Neural cell (in vitro differentiated cells): ENCODE data around the gene FAIM. TPM values are rescaled to one million over a fixed set of nuclear protein-coding genes. Genes with fewer than 3 reads are reported as not detected.

ENCODE experiments used
- H2AFZ ChIP-seq: fragments of 200-600, 300-800 bp; sonication (generic), shearing (Covaris generic); 2 replicates; pipeline ENCODE4 v1.6.0; 2014; ENCODE audit warnings: low read depth, mild to moderate bottlenecking, antibody characterized with exemption, low read length, moderate library complexity
- H3F3A ChIP-seq: fragments of 200-600 bp; shearing (Covaris generic); 2 replicates; pipeline ENCODE4 v1.6.1; 2016; ENCODE audit warnings: mild to moderate bottlenecking, moderate library complexity, mixed read lengths, antibody characterized with exemption, low read length; ENCODE audit not compliant: insufficient read depth, poor library complexity, severe bottlenecking
- H3K27ac ChIP-seq: fragments of 200-600, 300-800 bp; sonication (generic), shearing (Covaris generic); 2 replicates; pipeline ENCODE4 v1.5.1; 2014; ENCODE audit warnings: mild to moderate bottlenecking, low read length, moderate library complexity
- H3K27me3 ChIP-seq: fragments of 300-800, 200-600 bp; sonication (generic), shearing (Covaris generic); 2 replicates; pipeline ENCODE4 v1.6.0; 2014; ENCODE audit warnings: mild to moderate bottlenecking, low read depth, low read length, moderate library complexity; ENCODE audit not compliant: insufficient read depth
- H3K36me3 ChIP-seq: fragments of 300-800, 200-600 bp; sonication (generic), shearing (Covaris generic); 2 replicates; pipeline ENCODE4 v1.5.1; 2014; ENCODE audit warnings: mild to moderate bottlenecking, antibody characterized with exemption, low read length, moderate library complexity; ENCODE audit not compliant: insufficient read depth
- H3K4me2 ChIP-seq: fragments of 300-800, 200-600 bp; sonication (generic), shearing (Covaris generic); 2 replicates; pipeline ENCODE4 v1.6.0; 2014; ENCODE audit warnings: mild to moderate bottlenecking, low read length
- H3K4me3 ChIP-seq: fragments of 300-800, 200-600 bp; sonication (generic), shearing (Covaris generic); 2 replicates; pipeline ENCODE4 v1.5.1; 2014; ENCODE audit warnings: mild to moderate bottlenecking, low read length, moderate library complexity
- H3K79me2 ChIP-seq: fragments of 200-600 bp; shearing (Covaris generic); replicated peaks from 2 replicates; pipeline ENCODE4 v1.6.0; 2014; ENCODE audit warnings: mild to moderate bottlenecking, low read length, moderate library complexity; ENCODE audit not compliant: insufficient read depth
- H3K9ac ChIP-seq: fragments of 300-800, 200-600 bp; sonication (generic), shearing (Covaris generic); 2 replicates; pipeline ENCODE4 v1.6.1; 2016; ENCODE audit warnings: mild to moderate bottlenecking, low read length, mixed read lengths
- H3K9me2 ChIP-seq: fragments of 200-600 bp; shearing (Covaris generic); 2 replicates; pipeline ENCODE4 v1.6.1; 2016; ENCODE audit warnings: mild to moderate bottlenecking, low read length, mixed read lengths; ENCODE audit not compliant: insufficient read depth
- H3K9me3 ChIP-seq: fragments of 200-600, 300-800 bp; sonication (generic), shearing (Covaris generic); 2 replicates; pipeline ENCODE4 v1.6.1; 2016; ENCODE audit warnings: mild to moderate bottlenecking, mixed run types, low read length, moderate library complexity, mixed read lengths
- H4K20me1 ChIP-seq: fragments of 200-600 bp; shearing (Covaris generic); 2 replicates; pipeline ENCODE4 v1.6.1; 2016; ENCODE audit warnings: mild to moderate bottlenecking, mixed run types; ENCODE audit not compliant: insufficient read depth
- CTCF ChIP-seq: fragments of 450-650 bp; IDR thresholded peaks from 2 replicates; pipeline ENCODE4 v1.5.1; 2014; ENCODE audit warnings: antibody characterized with exemption, mild to moderate bottlenecking, moderate library complexity; ENCODE audit not compliant: poor library complexity, severe bottlenecking
- EP300 ChIP-seq: fragments of 450-650 bp; conservative IDR thresholded peaks from 2 replicates; pipeline ENCODE4 v1.6.1; 2014; ENCODE audit warnings: antibody characterized with exemption, mild to moderate bottlenecking, moderate library complexity; ENCODE audit not compliant: poor library complexity, severe bottlenecking
- EZH2 ChIP-seq: fragments of 200-600, 300-800 bp; shearing (Covaris generic), sonication (generic); IDR thresholded peaks from 2 replicates; pipeline ENCODE4 v1.6.1; 2014; ENCODE audit warnings: antibody characterized with exemption, low read length, borderline replicate concordance, mild to moderate bottlenecking; ENCODE audit not compliant: insufficient read depth, poor library complexity, severe bottlenecking
- MXI1 ChIP-seq: fragments of 450-650 bp; conservative IDR thresholded peaks from 2 replicates; pipeline ENCODE4 v1.6.1; 2014; ENCODE audit warnings: antibody characterized with exemption, mild to moderate bottlenecking; ENCODE audit not compliant: poor library complexity, severe bottlenecking
- POLR2AphosphoS5 ChIP-seq: IDR thresholded peaks from 2 replicates; pipeline ENCODE4 v1.6.1; 2012
- RAD21 ChIP-seq: fragments of 450-650 bp; conservative IDR thresholded peaks from 2 replicates; pipeline ENCODE4 v1.6.1; 2014; ENCODE audit warnings: antibody characterized with exemption, mild to moderate bottlenecking, moderate library complexity
- REST ChIP-seq: IDR thresholded peaks from 2 replicates; pipeline ENCODE4 v1.6.1; 2012; ENCODE audit warnings: borderline replicate concordance
- SMC3 ChIP-seq: fragments of 450-650 bp; conservative IDR thresholded peaks from 2 replicates; pipeline ENCODE4 v1.6.1; 2014; ENCODE audit warnings: antibody characterized with exemption, mild to moderate bottlenecking, moderate library complexity; ENCODE audit not compliant: poor library complexity
- TAF1 ChIP-seq: IDR thresholded peaks from 2 replicates; pipeline ENCODE4 v1.6.1; 2012; ENCODE audit warnings: low read depth
- polyA plus RNA-seq: library from polyadenylated mRNA; depleted of rRNA; stranded (reverse); fragments of >200 nt; gene quantifications from 2 replicates; pipeline ENCODE4 v1.2.3, GENCODE V29; 2014

The FAIM gene
- polyA plus RNA-seq, 1 donor from 2014 or later, result 3.1 TPM

- no peaks in the 10 kb centered on the region for H3K9me3 ChIP-seq
Observed at GRCh38 chr3:138594150-138594934, 14.2 kb upstream of the FAIM start, which contains the start of gene CEP70. TSS of gene CEP70 (minus strand) at chr3:138594260. CDS start at chr3:138572927, 21,333 bp downstream.

More at GRCh38 chr3:138594150-138594934, 14.2 kb upstream of the FAIM start, which contains the start of gene CEP70:
- Histone ChIP-seq H3K4me3 (peak within 1 kb of the TSS; percentile 85), H3K27me3 (no peaks in the 10 kb centered on the region), H3K4me2 (peak within 1 kb of the TSS; percentile 72), H3K9me2 (no peaks in the 10 kb centered on the region), H3F3A (peaks cover 3% of the 10 kb centered on the region), H3K9ac (peak within 1 kb of the TSS; percentile 76), H4K20me1 (no peaks in the 10 kb centered on the region), H3K36me3 (no peaks in the 10 kb centered on the region), H3K27ac (peak within 1 kb of the TSS; percentile 82), H2AFZ (peak within 1 kb of the TSS; percentile 78), H3K79me2 (no peaks in the 10 kb centered on the region)
- TF ChIP-seq EP300 (peak; percentile 39), RAD21 (peak; percentile 94), MXI1 (peak; percentile 88), SMC3 (peak; percentile 93), REST (peak; percentile 48), EZH2 (no peak), CTCF (peak; percentile 99), POLR2AphosphoS5 (peak; percentile 85), TAF1 (peak; percentile 87)
